ENCODE data around the gene SDHB.

- no peak for TF ChIP-seq CTCF (IDR thresholded peaks at IDR 0.05 in 2 of 3, conservative IDR thresholded peaks at IDR 0.05 in 1 of 3; ENCODE audit: borderline replicate concordance in 1 of 3, insufficient read depth in 1 of 3, low read depth in 2 of 3, low read length in 2 of 3)
- TF ChIP-seq, protein P1, sequence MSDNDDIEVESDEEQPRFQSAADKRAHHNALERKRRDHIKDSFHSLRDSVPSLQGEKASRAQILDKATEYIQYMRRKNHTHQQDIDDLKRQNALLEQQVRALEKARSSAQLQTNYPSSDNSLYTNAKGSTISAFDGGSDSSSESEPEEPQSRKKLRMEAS (IDR thresholded peaks at IDR 0.05) = no peak
- no peak for TF ChIP-seq POLR2A (IDR thresholded peaks at IDR 0.05; ENCODE audit: borderline replicate concordance, extremely low read depth, insufficient read depth, insufficient read length)
- no peak for TF ChIP-seq EZH2 (IDR thresholded peaks at IDR 0.05)
- no peak for TF ChIP-seq RAD21 (IDR thresholded peaks at IDR 0.05; ENCODE audit: low read depth)
- TF ChIP-seq, protein P2, sequence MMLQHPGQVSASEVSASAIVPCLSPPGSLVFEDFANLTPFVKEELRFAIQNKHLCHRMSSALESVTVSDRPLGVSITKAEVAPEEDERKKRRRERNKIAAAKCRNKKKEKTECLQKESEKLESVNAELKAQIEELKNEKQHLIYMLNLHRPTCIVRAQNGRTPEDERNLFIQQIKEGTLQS (IDR thresholded peaks at IDR 0.05) = no peak
- TF ChIP-seq EZH2phosphoT487 (IDR thresholded peaks at IDR 0.05; ENCODE audit: borderline replicate concordance) = no peak
- TF ChIP-seq CEBPB (IDR thresholded peaks at IDR 0.05; ENCODE audit: low read depth) = no peak
- TF ChIP-seq POLR2AphosphoS5 (IDR thresholded peaks at IDR 0.05; ENCODE audit: low read depth, low read length) = no peak
- no peak for TF ChIP-seq ELF1 (IDR thresholded peaks at IDR 0.05; ENCODE audit: borderline replicate concordance, low read depth)
- TF ChIP-seq YY1 (IDR thresholded peaks at IDR 0.05; ENCODE audit: extremely low read depth, insufficient replicate concordance, low read depth, low read length) = no peak
Measured at GRCh38 chr1:17016317-17016661, 37.5 kb downstream of the SDHB start.
